ENCODE results near the gene WNK3.

Gene WNK3

DNA sequence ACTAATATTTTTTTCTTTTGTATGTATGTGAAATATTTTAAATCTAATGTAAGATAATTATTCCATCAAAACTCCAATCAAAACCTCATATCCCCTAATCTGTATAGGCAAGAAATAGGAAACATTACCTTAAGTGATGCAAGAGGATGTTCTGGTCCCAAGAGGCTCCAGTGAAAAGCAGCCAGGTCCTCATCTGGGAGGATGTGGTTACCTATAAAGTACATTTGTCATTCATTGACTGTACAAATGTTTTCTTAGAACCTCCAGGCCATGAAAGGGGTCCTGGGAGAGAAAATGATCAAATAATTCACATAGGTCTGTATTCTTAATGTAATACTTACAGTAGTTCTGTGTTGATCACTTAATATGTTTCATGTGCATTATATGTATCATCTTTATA, 200.3 kb downstream of the WNK3 start:
- FAIRE-seq: no peak
